KBM-7 (cell line): ENCODE measurements around the gene SMPD3.

Experiments used
- DNase-seq: peaks from one replicate; pipeline ENCODE4 v3.0.0-alpha.2; 2015
- in situ Hi-C: fragments of 300-500 bp; cut with MboI; formaldehyde crosslinking; loops from 2 replicates; pipeline ENCODE4 v1.14.3; 2020; ENCODE audit warnings: low sequenced_read_pairs, low pct_unique_long_range_greater_than_20kb, mixed read lengths

Gene SMPD3

GRCh38 chr16:68350813-68351350, 97.4 kb downstream of the SMPD3 start:
- in situ Hi-C loops = no loop called here
- DNase-seq = no peak

GRCh38 chr16:68349838-68350410, 98.4 kb downstream of the SMPD3 start:
- no peak for DNase-seq
- in situ Hi-C loops = no loop called here

- DNase-seq = no peak
- in situ Hi-C loops = no loop called here
Observed at GRCh38 chr16:68348639-68349445, 99.5 kb downstream of the SMPD3 start.

- in situ Hi-C loops = no loop called here
- no peak for DNase-seq
Observed at GRCh38 chr16:68347605-68348004, 100.7 kb downstream of the SMPD3 start.

- no peak for DNase-seq
- in situ Hi-C loops = no loop called here
Observed at GRCh38 chr16:68346892-68347480, 101.3 kb downstream of the SMPD3 start.

GRCh38 chr16:68345958-68346635, 102.2 kb downstream of the SMPD3 start:
- in situ Hi-C loops = no loop called here
- no peak for DNase-seq

- DNase-seq = no peak
- in situ Hi-C loops = no loop called here
Observed at GRCh38 chr16:68345351-68345810, 102.9 kb downstream of the SMPD3 start.

- in situ Hi-C loops = no loop called here
- DNase-seq = no peak
Observed at GRCh38 chr16:68344252-68344651, 104.1 kb downstream of the SMPD3 start.

GRCh38 chr16:68343137-68343536, 105.2 kb downstream of the SMPD3 start:
- DNase-seq = no peak
- in situ Hi-C loops = no loop called here

GRCh38 chr16:68342620-68343019, 105.7 kb downstream of the SMPD3 start:
- in situ Hi-C loops = no loop called here

GRCh38 chr16:68339214-68339613, 109.1 kb downstream of the SMPD3 start:
- DNase-seq = no peak
- in situ Hi-C loops = no loop called here

More at GRCh38 chr16:68342620-68343019, 105.7 kb downstream of the SMPD3 start:
- DNase-seq = no peak

GRCh38 chr16:68338326-68339119, 109.8 kb downstream of the SMPD3 start:
- no peak for DNase-seq
- in situ Hi-C loops = no loop called here

GRCh38 chr16:68335175-68335574, 113.1 kb downstream of the SMPD3 start:
- no peak for DNase-seq
- in situ Hi-C loops = no loop called here

- in situ Hi-C loops = no loop called here
Observed at GRCh38 chr16:68332411-68333121, 115.7 kb downstream of the SMPD3 start.

GRCh38 chr16:68331879-68332410, 116.4 kb downstream of the SMPD3 start:
- no peak for DNase-seq
- in situ Hi-C loops = no loop called here

More at GRCh38 chr16:68332411-68333121, 115.7 kb downstream of the SMPD3 start:
- peak; percentile 95 for DNase-seq

GRCh38 chr16:68328860-68329390, 119.4 kb downstream of the SMPD3 start:
- in situ Hi-C loops = loop anchor here (10.0 kb wide), 1 partner anchor 64 kb away; the partner anchor contains the start of gene SLC7A6

GRCh38 chr16:68328151-68328859, 120.0 kb downstream of the SMPD3 start:
- DNase-seq = peak; percentile 90
- in situ Hi-C loops = loop anchor here (10.0 kb wide), 1 partner anchor 64 kb away; the partner anchor contains the start of gene SLC7A6

More at GRCh38 chr16:68328860-68329390, 119.4 kb downstream of the SMPD3 start:
- no peak for DNase-seq
